Dermis blood vessel endothelial cell (primary cell): ENCODE measurements around the gene CEMIP. TPM values are rescaled to one million over a fixed set of nuclear protein-coding genes. Genes with fewer than 3 reads are reported as not detected.

Source experiments
- DNase-seq: peaks from one replicate; pipeline ENCODE4 v3.0.0; 2010
- total RNA-seq: library from RNA; depleted of rRNA; stranded (reverse); fragments of >200 nt; gene quantifications from 2 replicates; pipeline ENCODE4 v1.2.3, GENCODE V29; 2014

Gene CEMIP
- total RNA-seq, 1 donor from 2014 or later, result 0.85 TPM

DNA sequence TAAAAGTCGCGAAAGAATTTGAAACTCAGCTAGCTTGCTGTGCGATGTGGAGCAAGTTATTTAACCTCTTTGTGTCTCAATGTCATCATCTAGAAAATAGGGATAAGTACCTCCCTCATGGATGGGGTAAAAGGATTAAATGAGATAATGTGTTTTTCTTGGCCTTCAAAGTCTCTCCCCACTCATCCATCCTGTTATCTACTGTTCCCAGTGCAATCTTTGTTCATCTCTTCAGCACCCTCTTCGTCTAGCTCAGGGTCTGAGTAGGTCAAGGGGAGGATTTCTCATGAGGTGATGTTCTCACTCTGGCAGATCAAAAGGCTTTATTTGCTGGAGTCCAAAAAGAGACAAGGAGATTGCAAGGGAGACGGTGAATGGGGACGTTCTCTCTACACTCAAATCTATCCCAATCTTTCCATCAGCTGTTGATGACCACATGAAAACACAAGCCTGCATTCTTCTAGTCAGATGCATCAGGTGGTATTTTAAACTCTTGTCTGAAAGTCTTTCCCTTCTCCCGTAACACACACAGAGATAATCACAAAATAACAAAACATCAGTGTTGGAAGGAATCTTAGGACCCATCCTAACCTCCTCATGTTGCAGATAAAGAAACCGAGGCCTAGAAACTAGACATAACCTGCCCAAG, 209.1 kb downstream of the CEMIP start:
- no peak for DNase-seq

DNA sequence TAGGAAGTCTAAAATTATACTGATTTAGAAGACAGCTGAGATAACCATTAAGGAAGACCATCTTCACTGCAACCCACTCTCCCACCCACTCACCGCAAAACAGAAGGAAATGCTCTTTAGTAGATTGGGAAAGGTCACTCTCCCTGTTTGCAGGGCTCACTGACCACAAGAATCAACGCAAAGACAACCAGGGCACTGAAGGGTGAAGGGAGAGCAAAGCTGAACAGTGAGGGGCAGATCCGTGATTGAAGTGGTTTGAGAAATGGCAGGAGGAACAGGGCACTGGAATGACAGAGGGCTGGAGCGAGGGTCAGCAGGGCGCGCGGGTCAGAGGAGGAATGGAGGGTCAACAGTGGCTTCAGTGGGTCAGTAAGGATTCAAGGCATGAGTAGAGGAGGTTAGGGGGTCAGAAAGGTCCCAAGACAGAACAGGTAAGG, 209.9 kb downstream of the CEMIP start:
- no peak for DNase-seq

DNA sequence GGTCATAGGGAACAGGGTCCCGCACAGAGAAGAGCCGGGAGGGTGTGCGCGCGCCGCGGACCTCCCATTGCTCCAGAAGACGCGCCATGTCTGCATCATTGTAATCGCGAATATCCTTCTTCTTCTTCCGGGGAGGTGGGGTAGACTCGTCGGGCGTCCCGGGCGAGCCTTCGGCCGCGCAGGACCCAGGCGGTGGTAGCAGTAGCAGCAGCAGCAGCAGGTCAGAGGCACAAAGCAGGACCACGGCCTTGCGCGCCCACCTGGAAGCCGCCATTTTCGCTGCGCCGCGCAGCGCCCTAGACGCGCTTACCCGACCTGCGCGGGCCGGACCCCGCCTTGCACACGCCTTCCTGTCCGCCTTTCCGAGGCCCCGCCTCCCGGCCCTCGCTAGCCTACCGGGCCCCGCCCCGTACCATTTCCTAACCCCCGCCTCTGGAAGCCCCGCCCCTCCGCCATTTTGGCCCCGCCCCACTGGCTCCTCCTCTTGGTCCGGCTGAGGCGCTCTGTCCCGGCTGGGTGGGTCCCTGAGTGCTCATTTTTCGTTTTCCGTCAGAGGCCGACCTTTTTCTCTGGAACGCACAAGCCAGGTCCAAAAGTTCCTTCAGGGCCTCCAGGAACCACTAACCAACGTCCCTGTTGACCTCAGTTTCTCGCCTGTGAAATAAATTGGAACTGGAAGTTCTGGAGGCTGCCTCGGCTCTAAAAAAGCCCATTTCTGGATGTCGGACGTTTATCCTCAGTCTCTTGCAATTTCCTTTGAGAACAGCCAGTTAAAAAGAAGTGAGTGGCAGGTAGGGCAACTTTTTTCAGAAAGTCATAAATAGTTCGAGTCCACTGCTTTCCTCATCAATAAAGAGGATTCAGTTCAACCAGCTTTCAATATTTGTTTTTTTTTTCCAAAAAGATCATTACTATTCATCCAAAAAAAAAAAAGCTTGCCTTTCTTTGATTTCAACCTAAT, 210.6 kb downstream of the CEMIP start, which contains the start of gene MESD:
Gene MESD, minus strand, starts transcription at position 302 of the 961 bp plus-strand sequence. Its CDS starts 28 bp downstream, at position 274.
- peak; percentile 97 for DNase-seq

DNA sequence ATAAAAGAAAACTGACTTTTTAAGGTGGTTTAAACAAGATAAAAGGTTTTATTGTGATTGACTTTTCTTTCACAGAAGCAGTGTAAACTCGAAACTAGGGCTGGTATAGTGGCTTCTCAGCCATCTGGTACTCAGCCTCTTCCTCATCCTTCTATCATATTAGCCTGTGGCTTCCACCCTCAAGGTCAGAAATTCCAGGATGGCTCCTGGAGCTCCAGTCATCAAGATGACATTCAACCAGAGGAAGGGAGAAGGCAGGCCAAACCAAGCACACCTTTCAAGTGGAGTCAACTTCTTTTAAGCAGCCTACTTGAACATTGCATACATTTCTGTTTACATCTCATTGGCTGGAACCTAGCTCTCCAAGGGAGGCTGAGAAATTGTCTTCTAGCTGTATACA, 211.8 kb downstream of the CEMIP start:
- no peak for DNase-seq

DNA sequence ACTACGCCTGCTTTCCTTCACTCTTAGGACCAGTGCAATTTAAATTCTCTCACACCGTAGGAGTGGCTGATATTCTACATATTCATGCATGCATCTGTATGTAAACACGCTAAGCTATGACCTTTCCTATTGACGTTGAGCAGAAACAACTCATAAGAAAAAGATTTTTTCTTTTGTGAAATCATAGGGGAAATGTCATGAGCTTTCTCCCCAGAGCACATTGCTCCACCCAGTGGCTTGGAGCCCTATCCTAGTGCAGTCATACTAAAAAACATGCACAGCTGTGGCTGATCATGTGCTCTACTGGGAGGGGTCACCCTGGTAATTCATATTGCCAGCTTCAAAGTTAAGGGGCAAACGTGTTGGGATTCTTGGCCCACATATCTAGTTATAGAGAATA, 212.3 kb downstream of the CEMIP start:
- DNase-seq, result no peak

DNA sequence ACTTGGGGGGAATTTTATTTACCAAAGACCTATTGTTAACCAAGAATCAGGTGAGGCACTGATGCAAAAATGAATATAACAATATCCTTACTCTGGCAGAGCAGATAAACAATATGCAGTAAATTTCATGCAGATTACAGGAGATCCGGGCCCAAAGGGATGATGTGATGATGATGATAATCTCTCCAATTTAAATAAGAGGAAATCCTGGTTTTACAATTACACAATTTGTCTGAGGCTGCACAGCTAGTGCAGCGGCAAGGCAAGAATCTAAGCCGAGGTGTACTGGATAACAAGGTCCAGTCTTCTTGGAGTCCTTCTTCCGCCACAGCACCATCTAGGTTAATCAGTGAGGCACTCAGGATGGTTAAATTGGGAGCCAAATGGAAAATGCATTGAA, 212.8 kb downstream of the CEMIP start:
- DNase-seq, result no peak

DNA sequence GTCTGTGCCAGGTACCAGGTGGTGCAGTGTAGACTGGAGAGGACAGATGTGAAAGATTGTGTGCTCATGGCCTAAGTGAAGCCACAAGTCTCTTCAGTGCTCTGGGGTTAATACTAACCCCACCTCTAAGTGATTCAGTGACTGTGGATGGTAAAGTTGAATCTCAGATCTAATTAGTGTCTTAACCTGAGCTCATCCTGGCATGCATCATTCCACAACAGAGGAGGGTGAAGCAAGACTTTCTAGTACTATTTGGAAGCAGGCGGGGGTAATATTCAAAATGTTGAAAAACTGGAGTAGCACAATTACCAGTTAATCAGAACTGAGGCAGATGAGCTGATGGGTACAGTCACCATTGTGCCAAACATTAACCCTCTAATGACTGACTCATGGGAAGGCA, 213.3 kb downstream of the CEMIP start:
- no peak for DNase-seq

DNA sequence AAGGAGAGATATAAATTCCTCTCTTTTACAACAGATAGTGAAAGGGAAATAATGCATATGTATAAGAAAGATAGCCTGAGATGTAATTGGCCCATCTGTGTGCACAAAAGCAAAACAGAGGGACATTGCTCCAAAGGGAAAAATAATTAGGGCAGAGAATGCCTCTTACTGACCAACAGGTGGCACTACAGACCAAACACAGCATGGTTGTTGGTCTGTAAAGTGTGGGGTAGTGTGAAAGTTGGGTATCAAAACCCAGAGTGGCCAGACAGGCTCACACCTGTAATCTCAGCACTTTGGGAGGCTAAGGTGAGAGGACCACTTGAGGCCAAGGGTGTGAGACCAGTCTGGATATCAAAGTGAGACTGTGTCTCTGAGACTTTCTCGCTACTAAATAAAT, 217.1 kb downstream of the CEMIP start:
- DNase-seq, result peak; percentile 59

DNA sequence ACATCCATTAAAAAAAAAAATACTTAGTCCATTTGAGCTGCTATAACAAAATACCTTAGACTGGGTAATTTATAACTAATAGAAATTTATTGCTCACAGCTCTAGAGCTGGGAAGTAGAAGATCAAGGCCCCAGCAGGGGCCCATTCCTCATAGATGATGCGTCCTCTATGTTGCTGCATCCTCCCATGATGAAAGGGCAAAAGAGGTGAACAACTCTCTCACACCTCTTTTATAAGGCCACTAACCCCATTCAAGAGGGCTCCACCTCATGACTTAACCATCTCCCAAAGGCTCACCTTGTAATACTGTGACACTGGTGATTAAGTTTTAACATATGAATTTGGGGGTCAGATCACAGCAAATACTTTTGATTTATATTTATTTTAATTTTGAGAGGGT, 218.5 kb downstream of the CEMIP start:
- DNase-seq, result no peak

DNA sequence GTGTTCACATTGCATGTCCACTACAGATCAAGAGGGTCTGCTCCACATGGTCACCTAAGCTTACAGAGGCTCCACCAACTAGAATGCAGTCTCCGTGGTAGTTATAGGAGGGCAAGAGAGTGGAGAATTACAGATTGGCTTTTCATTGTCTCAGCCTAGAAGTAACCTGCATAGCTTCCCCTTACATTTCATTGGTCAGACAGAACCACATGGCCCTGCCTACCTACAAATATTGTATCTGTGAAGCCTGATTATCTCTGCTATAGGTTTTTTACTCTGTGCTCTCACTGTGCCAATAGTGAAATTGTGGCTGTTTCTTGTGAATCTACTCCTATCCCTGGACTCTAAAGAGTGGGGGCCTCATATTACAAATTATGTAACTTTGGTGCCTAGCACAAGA, 219.1 kb downstream of the CEMIP start:
- no peak for DNase-seq

DNA sequence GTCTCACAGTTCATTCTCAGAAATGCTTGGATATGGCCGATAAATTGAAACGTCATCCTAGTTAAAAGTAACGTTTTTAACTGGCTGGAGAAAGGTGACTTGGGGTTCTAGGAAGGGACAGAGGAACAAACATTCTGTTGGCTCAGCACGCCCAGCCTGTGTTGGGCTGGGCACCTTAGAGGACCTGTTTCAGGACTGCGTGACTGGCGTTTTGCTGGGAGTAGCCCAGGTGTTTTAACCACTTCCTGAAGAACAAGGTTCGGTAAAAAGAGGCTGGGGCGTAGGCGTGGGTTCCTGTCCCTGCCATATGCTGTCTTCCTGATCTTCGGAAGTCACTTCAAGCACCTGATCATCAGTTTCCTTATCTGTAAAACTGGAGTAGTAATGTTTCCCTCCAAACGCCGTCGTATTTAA, 220.5 kb downstream of the CEMIP start:
- no peak for DNase-seq

DNA sequence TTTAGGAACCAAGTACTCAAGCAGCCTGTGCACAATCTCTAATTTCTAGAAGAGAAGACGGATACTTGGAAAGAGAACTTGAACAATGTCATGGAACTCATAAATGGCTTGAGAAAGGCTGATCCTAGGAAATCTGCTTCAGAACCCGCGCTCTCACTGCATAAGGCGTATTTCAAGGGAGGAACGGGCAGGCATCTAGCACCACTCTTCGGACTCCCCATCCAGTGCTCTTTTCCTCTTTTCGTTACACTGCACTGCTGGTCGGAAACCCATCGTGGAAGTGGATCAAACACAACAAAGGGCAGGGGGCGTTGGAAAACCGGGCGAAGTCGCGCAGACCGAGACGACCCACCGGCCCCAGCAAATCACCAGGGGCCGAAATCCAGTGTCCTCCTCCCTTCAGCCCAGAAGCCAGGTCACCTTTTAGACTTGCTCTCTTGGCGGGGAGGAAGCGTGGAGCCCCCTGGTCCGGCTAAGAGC, 221.0 kb downstream of the CEMIP start:
- DNase-seq, result no peak

DNA sequence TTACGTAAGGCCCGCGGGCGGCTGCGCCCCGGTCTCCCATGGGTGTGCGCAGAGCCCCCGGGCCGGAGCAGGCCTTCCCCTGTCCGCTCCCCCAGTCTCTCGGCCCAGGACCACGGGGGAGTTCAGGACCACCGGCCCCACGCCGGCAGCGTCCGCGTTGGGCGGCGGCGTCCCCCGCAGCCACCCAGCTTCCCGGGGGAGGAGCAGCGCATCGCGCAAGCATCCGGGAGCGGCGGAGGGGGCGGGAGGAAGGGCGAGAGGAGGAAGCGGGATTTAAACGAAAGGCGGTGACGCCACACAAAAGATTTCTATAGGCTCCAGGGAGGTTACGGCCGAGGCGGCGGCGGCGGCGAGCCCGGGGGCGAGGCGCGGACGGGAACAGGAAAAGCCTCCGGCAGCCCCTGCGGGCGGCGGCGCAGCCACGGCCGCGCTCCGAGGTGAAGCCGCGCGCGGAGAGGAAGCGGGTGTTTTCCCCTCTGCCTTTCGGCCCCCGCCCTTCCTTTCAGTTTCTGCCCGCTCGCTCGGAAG, 221.5 kb downstream of the CEMIP start, which contains the start of gene TLNRD1:
Gene TLNRD1, plus strand, starts transcription at position 300 of the 528 bp plus-strand sequence. CDS start 1,349 bp downstream, outside the sequence.
- DNase-seq, result peak; percentile 94

Other genes with a start within 250 kb of the CEMIP start
- gene ABHD17C, start 84.1 kb upstream of the CEMIP start, total RNA-seq, result 4.6 and 8.1 TPM in 2 replicates
- 17.0 and 24.3 TPM in 2 replicates for gene MESD, start 210.4 kb downstream of the CEMIP start, total RNA-seq
- gene TLNRD1, start 221.6 kb downstream of the CEMIP start, total RNA-seq, result 20.8 and 25.4 TPM in 2 replicates